Calu3 (cell line): Measurements from ENCODE around the gene TMEM143. TPM values are rescaled to one million over a fixed set of nuclear protein-coding genes. Genes with fewer than 3 reads are reported as not detected.

ENCODE experiments used
- BruUV-seq: library from RNA; stranded (reverse); fragments of 400-500 nt; replicated peaks from 2 replicates; lab custom pipeline; 2021; lab: Mats Ljungman, UMichigan
- CTCF ChIA-PET: fragments of 300-600 bp; sonication (Branson Sonifier 250); formaldehyde crosslinking; loops from one replicate; lab custom pipeline; 2022; ENCODE audit warnings: antibody characterized with exemption; lab: Charles Lee
- DNase-seq: peaks from one replicate; pipeline ENCODE4 v3.0.0; 2022
- H3K27ac Mint-ChIP-seq: one replicate; pipeline ENCODE4 v1.8.0; 2022; ENCODE audit warnings: mixed read lengths; ENCODE audit not compliant: unreplicated experiment
- H3K27me3 Mint-ChIP-seq: one replicate; pipeline ENCODE4 v1.8.0; 2022; ENCODE audit warnings: mixed read lengths; ENCODE audit not compliant: unreplicated experiment
- H3K36me3 Mint-ChIP-seq: one replicate; pipeline ENCODE4 v1.8.0; 2022; ENCODE audit warnings: mild to moderate bottlenecking, moderate library complexity, mixed read lengths; ENCODE audit not compliant: insufficient read depth, unreplicated experiment
- H3K4me1 Mint-ChIP-seq: one replicate; pipeline ENCODE4 v1.8.0; 2022; ENCODE audit warnings: mild to moderate bottlenecking, low read depth, mixed read lengths; ENCODE audit not compliant: unreplicated experiment
- H3K4me3 Mint-ChIP-seq: one replicate; pipeline ENCODE4 v1.8.0; 2022; ENCODE audit warnings: mild to moderate bottlenecking, low read depth, moderate library complexity, mixed read lengths; ENCODE audit not compliant: unreplicated experiment
- H3K9me3 Mint-ChIP-seq: one replicate; pipeline ENCODE4 v1.8.0; 2022; ENCODE audit warnings: low read depth, mixed read lengths; ENCODE audit not compliant: unreplicated experiment
- intact Hi-C: fragments of 100-400 bp; cut with micrococcal nuclease; formaldehyde crosslinking; loops from one replicate; pipeline ENCODE4 v1.10.0; 2022; ENCODE audit not compliant: unreplicated experiment
- total RNA-seq: library from RNA; stranded (reverse); gene quantifications from 2 replicates; pipeline ENCODE4 v1.2.3, GENCODE V29; 2022
- TF ChIP-seq, protein P1 (sequence below): fragments of 200-600 bp; IDR thresholded peaks from one replicate; pipeline ENCODE4 v1.8.0; 2022; ENCODE audit warnings: antibody characterized with exemption; ENCODE audit not compliant: unreplicated experiment

Gene TMEM143
- total RNA-seq, 1 experiment from 2014 or later: 10.4 TPM

DNA sequence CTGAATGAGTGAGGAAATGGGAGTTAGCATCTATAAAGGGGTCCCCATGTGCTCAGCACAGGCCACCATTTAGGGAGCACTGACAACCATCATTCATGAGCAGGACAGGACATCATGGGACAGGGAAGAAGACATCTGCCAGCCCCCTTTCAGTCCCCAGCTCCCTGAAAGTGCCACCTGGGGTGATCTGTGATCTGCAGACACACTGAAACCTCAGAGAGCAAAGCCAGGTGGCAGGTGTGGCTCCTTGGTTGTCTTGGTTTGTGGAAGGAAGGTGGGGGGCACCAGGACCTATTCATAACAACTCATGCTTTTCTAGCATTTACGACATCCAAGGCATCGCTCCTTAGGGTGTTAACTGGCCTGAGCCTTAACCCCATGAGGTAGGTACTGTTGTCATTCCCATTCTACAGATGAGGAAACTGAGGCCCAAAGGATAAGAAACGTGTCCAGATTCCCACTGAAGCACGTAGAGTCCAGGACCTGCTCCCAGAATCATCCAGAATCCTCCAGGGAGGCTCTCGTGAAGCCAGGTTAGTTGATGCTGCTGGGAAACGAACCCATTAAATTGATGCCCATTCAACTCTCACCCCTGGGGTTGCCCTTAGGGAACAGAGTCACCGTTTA lies 21.8 kb upstream of the TMEM143 start:
- CTCF ChIA-PET: no interaction called here
- no TSS peak for BruUV-seq

DNA sequence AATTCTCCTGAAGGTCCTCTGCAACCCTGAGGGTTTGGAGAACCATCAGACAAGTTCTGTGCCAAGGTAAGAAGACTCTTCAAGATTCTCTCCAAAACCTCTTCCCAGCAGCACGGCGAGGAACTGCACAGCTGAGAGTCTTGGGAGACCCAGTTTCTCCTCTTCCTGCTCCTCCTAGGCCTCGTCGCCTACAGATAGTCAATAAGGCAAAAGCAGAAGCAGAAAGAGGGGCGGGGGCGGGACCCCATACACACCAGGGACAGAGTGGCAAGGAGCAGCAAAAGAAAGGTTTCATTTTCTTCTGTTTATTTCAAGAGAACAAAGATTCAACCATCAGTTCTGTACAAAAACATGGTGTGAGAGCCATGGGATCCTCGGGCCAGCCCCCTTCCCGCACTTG lies 18.5 kb upstream of the TMEM143 start:
- CTCF ChIA-PET: interaction anchor here (0.6 kb wide), 1 partner anchor 1108 kb away, joined by 3 read pairs; no protein-coding TSS in a partner anchor
- intact Hi-C loops: no loop called here
- TF ChIP-seq, protein P1, sequence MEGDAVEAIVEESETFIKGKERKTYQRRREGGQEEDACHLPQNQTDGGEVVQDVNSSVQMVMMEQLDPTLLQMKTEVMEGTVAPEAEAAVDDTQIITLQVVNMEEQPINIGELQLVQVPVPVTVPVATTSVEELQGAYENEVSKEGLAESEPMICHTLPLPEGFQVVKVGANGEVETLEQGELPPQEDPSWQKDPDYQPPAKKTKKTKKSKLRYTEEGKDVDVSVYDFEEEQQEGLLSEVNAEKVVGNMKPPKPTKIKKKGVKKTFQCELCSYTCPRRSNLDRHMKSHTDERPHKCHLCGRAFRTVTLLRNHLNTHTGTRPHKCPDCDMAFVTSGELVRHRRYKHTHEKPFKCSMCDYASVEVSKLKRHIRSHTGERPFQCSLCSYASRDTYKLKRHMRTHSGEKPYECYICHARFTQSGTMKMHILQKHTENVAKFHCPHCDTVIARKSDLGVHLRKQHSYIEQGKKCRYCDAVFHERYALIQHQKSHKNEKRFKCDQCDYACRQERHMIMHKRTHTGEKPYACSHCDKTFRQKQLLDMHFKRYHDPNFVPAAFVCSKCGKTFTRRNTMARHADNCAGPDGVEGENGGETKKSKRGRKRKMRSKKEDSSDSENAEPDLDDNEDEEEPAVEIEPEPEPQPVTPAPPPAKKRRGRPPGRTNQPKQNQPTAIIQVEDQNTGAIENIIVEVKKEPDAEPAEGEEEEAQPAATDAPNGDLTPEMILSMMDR: no peak
- H3K4me3 Mint-ChIP-seq: no peak overlapping the region
- BruUV-seq: no TSS peak
- no peaks in the 10 kb centered on the region for H3K4me1 Mint-ChIP-seq
- no peaks in the 10 kb centered on the region for H3K9me3 Mint-ChIP-seq
- H3K36me3 Mint-ChIP-seq: peaks cover 61% of the 10 kb centered on the region
- DNase-seq: no peak
- H3K27ac Mint-ChIP-seq: no peak overlapping the region
- H3K27me3 Mint-ChIP-seq: no peaks in the 10 kb centered on the region

More for the DNA sequence above, 21.8 kb upstream of the TMEM143 start:
- DNase-seq: no peak
- H3K36me3 Mint-ChIP-seq: peaks cover 73% of the 10 kb centered on the region
- H3K27ac Mint-ChIP-seq: no peak overlapping the region
- H3K9me3 Mint-ChIP-seq: no peaks in the 10 kb centered on the region
- no peaks in the 10 kb centered on the region for H3K27me3 Mint-ChIP-seq
- TF ChIP-seq, protein P1: no peak
- intact Hi-C loops: no loop called here
- no peak overlapping the region for H3K4me3 Mint-ChIP-seq
- no peaks in the 10 kb centered on the region for H3K4me1 Mint-ChIP-seq

DNA sequence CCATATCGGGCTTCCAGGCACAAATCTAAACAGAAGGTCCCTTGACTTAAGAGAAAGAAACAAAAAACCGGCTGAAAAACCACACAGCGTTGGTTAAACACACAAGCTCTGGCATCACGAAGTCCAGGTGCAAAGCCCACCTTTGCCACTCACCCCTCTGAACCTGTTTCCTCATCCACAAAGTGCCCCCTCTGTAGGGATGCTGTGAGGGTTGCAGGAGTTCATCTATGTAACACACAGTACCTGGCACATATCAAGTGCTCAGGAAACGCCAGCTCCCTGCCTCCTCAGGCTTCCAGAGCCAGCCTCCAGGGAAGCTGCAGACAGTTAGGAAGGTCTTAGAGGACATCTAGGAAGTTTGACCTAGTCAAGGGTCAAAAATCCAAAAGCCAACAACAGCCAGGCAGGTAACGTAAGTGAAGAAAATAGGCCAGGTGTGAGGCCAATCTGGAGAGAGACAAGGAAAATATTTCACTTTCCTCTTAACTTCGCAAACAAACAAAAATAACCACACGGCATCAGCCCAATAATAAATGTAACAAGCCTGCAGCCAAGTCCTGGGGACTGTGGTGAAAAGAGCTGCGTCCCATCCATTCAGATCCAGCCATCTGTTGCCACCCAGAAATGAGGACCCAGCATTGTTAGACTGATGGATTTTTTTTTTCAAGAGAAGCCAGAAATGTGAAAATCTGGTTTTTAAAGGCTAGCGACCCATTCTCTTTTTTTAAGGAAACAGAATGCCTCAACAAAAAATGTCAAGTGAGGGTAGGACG lies 17.6 kb upstream of the TMEM143 start:
- Mint-ChIP-seq H3K9me3 (no peaks in the 10 kb centered on the region), H3K4me1 (no peaks in the 10 kb centered on the region), H3K27me3 (no peaks in the 10 kb centered on the region), H3K27ac (no peak overlapping the region), H3K4me3 (no peak overlapping the region), H3K36me3 (peaks cover 51% of the 10 kb centered on the region)
- CTCF ChIA-PET: interaction anchor here (0.5 to 0.6 kb wide), 2 partner anchors 109 to 1107 kb away, joined by 3 to 5 read pairs; no protein-coding TSS in a partner anchor
- no TSS peak for BruUV-seq
- no peak for DNase-seq
- TF ChIP-seq, protein P1: no peak
- intact Hi-C loops: no loop called here

DNA sequence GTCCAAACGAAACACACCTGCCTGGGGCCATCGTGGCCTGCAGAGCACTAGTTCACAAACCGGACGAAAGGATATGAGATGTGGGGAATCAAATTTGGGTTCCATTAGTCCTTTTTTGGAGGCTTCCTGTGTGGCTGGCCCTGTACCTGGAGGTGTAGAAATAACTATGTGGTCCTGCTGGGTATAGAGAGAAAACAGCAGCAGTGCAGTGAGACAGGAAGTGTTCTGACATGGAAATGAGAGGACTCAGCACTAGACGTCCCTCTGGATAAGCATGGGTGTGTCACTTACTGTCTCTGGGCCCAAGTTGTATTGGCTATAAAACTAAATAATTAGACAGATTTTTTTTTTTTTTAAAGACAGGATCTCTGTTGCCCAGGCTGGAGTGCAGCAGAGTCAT lies 15.3 kb upstream of the TMEM143 start:
- no peak for DNase-seq
- Mint-ChIP-seq H3K27ac (no peak overlapping the region), H3K9me3 (no peaks in the 10 kb centered on the region), H3K36me3 (peaks cover 29% of the 10 kb centered on the region), H3K4me1 (no peaks in the 10 kb centered on the region), H3K4me3 (no peak overlapping the region), H3K27me3 (no peaks in the 10 kb centered on the region)
- TF ChIP-seq, protein P1: no peak
- intact Hi-C loops: no loop called here
- CTCF ChIA-PET: no interaction called here
- BruUV-seq: no TSS peak
